Right hindlimb (tissue), 1 donor: ENCODE results near the gene TNFSF9.
"Not testable (repeated sequence)": the region's sequence is repeated elsewhere in the genome, so short reads cannot be mapped to it uniquely, and the experiment has no call there.

Experiments used
- DNase-seq: peaks from one replicate; pipeline ENCODE4 v3.0.0-alpha.2; 2018

Gene TNFSF9

GRCh38 chr19:6508028-6508771 lies 22.6 kb upstream of the TNFSF9 start:
- not testable (repeated sequence) for DNase-seq

GRCh38 chr19:6509118-6509971 lies 21.5 kb upstream of the TNFSF9 start:
- no peak for DNase-seq

- DNase-seq: no peak
These were observed 20.2 kb upstream of the TNFSF9 start for GRCh38 chr19:6510618-6511017.

DNA sequence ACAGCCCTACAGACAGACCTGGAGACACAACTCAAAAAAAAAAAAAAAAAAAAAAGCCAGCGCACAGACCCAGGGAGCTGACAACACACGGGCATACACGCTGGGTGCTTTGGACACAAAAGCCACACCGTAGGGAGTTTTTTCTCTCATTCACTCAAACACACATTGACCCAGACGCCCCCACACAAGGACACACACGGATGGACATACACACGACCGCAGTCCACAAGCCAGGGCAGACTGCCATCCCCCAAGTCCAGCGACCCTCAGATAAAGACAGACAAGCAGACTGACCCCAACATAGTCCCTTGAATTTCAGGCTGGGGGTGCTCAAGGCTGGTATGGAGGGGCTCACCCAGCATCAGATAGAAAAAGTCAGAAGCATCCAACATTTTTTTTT lies 16.7 kb upstream of the TNFSF9 start:
- DNase-seq: no peak

- no peak for DNase-seq
These were observed 15.8 kb upstream of the TNFSF9 start for GRCh38 chr19:6514926-6515544.

DNA sequence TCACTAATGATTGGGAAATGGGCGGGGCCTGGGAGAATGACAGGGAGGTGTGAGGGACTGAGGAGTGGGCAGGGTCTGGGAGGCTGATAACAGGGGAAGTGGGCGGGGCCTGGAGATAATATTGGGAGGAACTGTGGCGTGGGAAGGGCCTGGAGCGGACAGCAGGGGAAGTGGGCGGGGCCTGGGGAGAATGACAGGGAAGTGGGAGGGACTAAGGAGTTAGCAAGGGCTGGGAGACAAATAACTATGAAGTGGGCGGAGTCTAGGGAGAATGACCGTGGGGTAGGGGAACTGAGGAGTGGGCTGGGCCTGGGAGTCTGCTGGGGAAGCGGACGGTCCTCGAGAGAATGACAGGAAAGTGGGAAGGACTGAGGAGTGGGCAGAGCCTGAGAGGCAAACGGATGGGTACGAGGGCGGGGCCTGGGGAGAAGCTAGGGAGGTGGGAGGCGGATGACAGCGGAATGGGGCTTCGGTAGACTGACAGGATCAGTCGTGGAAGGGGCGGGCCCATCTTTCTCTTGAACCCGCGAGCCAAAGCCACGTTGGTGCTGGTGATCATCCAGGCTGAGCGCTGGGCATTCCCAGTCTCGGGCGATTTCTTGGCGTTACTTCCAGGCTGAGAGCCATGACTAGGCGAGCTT lies 14.7 kb upstream of the TNFSF9 start:
- DNase-seq: peak; percentile 92

DNA sequence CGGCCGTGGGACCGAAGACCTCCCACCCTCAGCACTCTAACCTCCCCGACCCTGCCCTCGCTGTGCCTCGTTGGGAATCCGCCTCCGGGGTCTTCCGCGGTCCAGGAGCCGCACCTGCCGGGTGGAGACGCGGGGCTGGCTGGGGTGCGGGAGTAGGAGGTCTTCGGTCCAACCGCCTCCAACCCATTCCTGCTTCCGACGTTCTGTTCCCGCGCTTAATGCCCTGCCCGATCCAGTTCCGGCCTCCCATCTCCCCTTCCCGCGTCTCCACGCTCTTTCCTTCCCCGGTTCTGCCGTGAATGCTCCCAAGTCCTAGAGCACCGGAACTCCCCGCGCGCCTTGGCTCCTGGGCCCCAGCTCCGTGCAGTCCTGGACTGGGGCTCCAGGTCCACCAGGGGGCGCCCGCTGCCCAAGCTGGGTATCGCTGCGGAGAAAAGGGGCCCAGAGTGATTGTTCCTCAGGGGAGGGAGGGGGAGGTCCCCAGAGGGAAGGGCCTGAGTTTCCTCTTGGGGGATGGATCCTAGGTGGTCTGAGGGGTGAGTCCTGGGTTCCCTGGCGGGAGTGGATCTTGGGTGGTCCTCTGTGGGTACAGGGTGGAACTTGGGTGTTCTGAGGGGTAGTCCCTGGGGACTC lies 14.1 kb upstream of the TNFSF9 start:
- peak; percentile 88 for DNase-seq

DNA sequence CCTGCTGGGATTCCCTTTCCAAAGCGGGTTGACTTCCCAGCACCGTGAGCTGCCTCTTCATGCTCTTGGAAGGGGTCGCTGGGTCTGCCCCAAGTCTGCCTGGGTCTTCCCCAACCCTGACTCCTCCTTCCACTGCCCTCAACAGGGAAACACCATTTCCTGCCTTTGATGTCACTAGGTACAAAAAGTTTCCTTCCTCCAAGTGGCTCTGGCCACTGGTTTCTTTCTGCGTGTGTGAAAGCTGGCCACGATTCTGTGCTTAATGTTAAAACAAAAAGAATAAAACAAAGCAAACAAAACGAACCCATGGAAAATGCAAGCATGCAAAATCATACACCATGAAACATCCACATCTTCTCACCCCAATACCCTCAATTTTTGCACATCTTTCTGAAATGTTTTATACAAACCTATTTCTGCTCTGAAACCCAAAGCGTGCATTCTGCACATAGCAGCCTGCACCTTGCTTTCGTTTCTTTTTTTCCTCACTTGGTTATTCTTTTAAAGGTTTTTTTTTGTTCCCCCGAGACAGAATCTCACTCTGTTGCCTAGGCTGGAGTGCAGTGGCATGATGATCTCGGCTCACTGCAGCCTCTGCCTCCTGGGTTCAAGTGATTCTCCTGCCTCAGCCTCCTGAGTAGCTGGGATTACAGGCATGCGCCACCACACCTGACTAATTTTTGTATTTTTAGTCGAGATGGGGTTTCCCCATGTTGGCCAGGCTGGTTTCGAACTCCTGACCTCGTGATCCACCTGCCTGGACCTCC lies 12.5 kb upstream of the TNFSF9 start:
- DNase-seq: no peak

GRCh38 chr19:6519289-6519688 lies 11.5 kb upstream of the TNFSF9 start:
- no peak for DNase-seq

- DNase-seq: no peak
These were observed 8.8 kb upstream of the TNFSF9 start for GRCh38 chr19:6521718-6522646.

- DNase-seq: no peak
These were observed 8.1 kb upstream of the TNFSF9 start for GRCh38 chr19:6522712-6523111.

DNA sequence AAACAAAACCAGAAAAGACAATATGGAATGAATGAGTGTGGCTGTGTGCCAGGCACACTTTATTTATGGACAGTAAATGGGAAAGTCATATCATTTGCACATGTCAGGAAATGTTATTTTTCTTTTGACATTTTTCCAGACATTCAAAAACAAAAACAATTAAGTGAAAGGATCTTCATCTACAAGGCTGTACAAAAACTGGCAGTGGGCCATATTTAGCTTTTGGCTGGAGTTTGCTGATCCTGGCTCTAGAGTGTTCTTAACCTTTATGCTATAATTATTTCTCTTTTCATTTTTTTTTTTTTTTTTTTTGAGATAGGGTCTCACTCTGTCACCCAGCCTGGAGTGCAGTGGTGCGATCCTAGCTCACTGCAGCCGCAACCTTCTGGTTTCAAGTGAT lies 6.5 kb upstream of the TNFSF9 start:
- DNase-seq: no peak

- no peak for DNase-seq
These were observed 2.8 kb upstream of the TNFSF9 start for GRCh38 chr19:6527893-6528543.

DNA sequence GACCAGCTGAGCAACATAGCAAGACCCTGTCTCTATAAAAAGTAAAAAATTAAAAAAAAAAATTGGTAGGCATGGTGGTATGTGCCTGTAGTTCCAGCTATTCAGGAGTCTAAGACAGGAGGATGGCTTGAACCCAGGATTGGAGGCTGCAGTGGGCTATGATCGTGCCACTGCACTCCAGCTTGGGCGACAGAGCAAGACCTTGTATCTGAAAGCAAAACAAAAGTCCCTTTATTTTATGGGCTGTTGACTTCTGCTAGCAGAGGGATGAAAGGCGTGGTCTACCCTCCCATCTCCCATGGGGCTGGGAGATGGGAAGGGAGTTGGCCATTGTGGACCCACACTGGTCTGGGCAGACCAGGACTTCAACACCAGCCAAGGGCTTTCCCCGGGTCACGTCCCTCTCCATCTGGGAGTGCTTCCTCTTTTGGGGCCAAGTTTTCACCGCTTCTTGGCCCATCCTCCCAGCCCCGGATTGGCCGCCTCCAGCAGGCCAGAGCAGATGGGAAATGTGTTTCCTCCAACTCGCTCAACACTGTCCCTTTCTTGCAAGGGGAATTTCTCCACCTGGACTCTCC lies 2.2 kb upstream of the TNFSF9 start:
- DNase-seq: peak; percentile 75

GRCh38 chr19:6529351-6529750 lies 1.5 kb upstream of the TNFSF9 start:
- DNase-seq: no peak

DNA sequence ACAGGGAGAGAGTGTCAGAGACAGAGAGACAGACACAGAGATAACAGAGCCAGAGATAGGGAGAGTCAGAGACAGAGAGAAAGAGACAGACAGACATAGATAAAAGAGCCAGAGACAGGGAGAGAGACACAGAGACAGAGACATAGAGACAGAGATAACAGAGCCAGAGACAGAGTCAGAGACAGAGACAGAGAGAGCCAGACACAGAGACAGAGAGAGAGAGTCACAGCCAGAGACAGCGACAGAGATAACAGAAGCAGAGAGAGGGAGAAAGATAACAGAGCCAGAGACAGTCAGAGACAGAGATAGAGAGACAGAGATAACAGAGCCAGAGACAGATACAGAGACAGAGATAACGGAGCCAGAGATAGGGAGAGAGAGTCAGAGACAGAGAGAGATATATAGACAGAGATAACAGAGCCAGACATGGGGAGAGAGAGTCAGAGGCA lies 865 bp upstream of the TNFSF9 start:
- no peak for DNase-seq

DNA sequence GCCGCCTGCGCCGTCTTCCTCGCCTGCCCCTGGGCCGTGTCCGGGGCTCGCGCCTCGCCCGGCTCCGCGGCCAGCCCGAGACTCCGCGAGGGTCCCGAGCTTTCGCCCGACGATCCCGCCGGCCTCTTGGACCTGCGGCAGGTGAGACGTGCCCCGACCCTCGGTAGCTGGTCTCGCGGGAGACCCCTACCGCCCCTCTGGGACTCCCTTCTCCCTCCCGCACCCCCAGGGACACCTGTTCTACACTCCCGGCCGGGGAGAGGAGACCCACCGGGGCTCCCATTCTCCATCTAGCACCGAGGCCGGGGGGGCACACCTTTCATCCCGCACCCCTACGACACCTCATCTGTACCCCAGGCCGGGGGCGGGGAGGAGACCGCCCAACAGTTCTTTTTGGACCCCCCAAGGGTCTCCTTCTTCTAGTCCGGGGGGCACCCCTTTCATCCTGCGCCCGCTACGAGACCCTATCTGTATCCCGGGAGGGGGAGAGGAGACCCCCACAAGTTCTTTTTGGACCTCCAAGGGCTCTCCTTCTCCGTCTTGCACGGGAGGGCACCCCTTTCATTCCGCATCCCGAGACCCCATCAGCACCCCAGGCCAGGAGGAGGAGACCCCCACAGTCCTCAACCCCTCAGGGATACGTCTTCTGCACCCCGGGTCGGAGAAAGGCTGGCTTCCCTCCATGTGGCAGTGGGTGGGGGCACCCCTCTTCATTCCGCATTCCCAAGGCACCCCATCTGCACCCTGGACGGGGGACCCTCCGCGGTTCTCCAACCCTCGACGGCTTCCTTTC lies 533 bp downstream of the TNFSF9 start:
- no peak for DNase-seq

- DNase-seq: no peak
These were observed 1.1 kb downstream of the TNFSF9 start for GRCh38 chr19:6531956-6532243.
